ENCODE measurements around the gene RBBP8.
A peak's percentile ranks its signal among the peaks of the same experiment; 100 is the strongest.

The RBBP8 gene

GRCh38 chr18:22946217-22946616 is 13.1 kb downstream of the RBBP8 start:
- TF ChIP-seq POU6F1 (CRISPR knock-in tag; IDR thresholded peaks at IDR 0.05; ENCODE audit: borderline replicate concordance, low read depth) (no peak), ARNTL (CRISPR knock-in tag; IDR thresholded peaks at IDR 0.05; ENCODE audit: borderline replicate concordance, low read depth) (no peak), PATZ1 (CRISPR knock-in tag; IDR thresholded peaks at IDR 0.05; ENCODE audit: borderline replicate concordance) (no peak), TOX (CRISPR knock-in tag; IDR thresholded peaks at IDR 0.05; ENCODE audit: borderline replicate concordance) (no peak), ZFP30 (CRISPR knock-in tag; IDR thresholded peaks at IDR 0.05) (no peak), CSDC2 (CRISPR knock-in tag; IDR thresholded peaks at IDR 0.05) (no peak), ISL1 (CRISPR knock-in tag; IDR thresholded peaks at IDR 0.05) (no peak), CSRNP3 (CRISPR knock-in tag; IDR thresholded peaks at IDR 0.05) (no peak), GLIS3 (CRISPR knock-in tag; IDR thresholded peaks at IDR 0.05) (no peak)
- no peak for ATAC-seq

- peak; percentile 49 for ATAC-seq
- TF ChIP-seq RARB (CRISPR knock-in tag; IDR thresholded peaks at IDR 0.05) (no peak), SNAI2 (CRISPR knock-in tag; IDR thresholded peaks at IDR 0.05) (no peak), ZFP30 (CRISPR knock-in tag; IDR thresholded peaks at IDR 0.05) (no peak), ZNF565 (CRISPR knock-in tag; conservative IDR thresholded peaks at IDR 0.05; ENCODE audit: low read depth) (no peak), ZNF70 (CRISPR knock-in tag; IDR thresholded peaks at IDR 0.05) (no peak), ZFP3 (CRISPR knock-in tag; IDR thresholded peaks at IDR 0.05) (no peak), TSHZ2 (CRISPR knock-in tag; IDR thresholded peaks at IDR 0.05) (no peak), ZNF8 (CRISPR knock-in tag; IDR thresholded peaks at IDR 0.05) (no peak), ARNTL (CRISPR knock-in tag; IDR thresholded peaks at IDR 0.05; ENCODE audit: borderline replicate concordance, low read depth) (no peak), PATZ1 (CRISPR knock-in tag; IDR thresholded peaks at IDR 0.05; ENCODE audit: borderline replicate concordance) (no peak), OSR1 (CRISPR knock-in tag; IDR thresholded peaks at IDR 0.05) (no peak), ZC3H10 (CRISPR knock-in tag; IDR thresholded peaks at IDR 0.05) (no peak), GLIS3 (CRISPR knock-in tag; IDR thresholded peaks at IDR 0.05) (no peak), ESRRG (CRISPR knock-in tag; IDR thresholded peaks at IDR 0.05) (no peak), PPARA (CRISPR knock-in tag; IDR thresholded peaks at IDR 0.05; ENCODE audit: borderline replicate concordance) (no peak), ISL1 (CRISPR knock-in tag; IDR thresholded peaks at IDR 0.05) (no peak), CSDC2 (CRISPR knock-in tag; IDR thresholded peaks at IDR 0.05) (no peak)
These were observed 13.7 kb downstream of the RBBP8 start for GRCh38 chr18:22946846-22947245.

- no peak for ATAC-seq
- TF ChIP-seq ZNF70 (CRISPR knock-in tag; IDR thresholded peaks at IDR 0.05) (no peak), POU6F1 (CRISPR knock-in tag; IDR thresholded peaks at IDR 0.05; ENCODE audit: borderline replicate concordance, low read depth) (no peak), TCF4 (CRISPR knock-in tag; IDR thresholded peaks at IDR 0.05; ENCODE audit: borderline replicate concordance) (no peak), BACH2 (CRISPR knock-in tag; IDR thresholded peaks at IDR 0.05; ENCODE audit: borderline replicate concordance) (no peak), ISL1 (CRISPR knock-in tag; IDR thresholded peaks at IDR 0.05) (no peak), ZFP30 (CRISPR knock-in tag; IDR thresholded peaks at IDR 0.05) (no peak), ARNTL (CRISPR knock-in tag; IDR thresholded peaks at IDR 0.05; ENCODE audit: borderline replicate concordance, low read depth) (no peak), CSRNP3 (CRISPR knock-in tag; IDR thresholded peaks at IDR 0.05) (no peak), PATZ1 (CRISPR knock-in tag; IDR thresholded peaks at IDR 0.05; ENCODE audit: borderline replicate concordance) (no peak)
These were observed 18.7 kb downstream of the RBBP8 start for GRCh38 chr18:22951823-22952222.

Data from SK-N-SH treated with all-trans-retinoic acid at 6 μM for 48 hours (cell line).